GM18526 (cell line): Measurements from ENCODE around the gene UBXN4.

ENCODE experiments used
- POLR2A ChIP-seq: IDR thresholded peaks from 3 replicates; pipeline ENCODE4 v1.6.1; 2011; ENCODE audit not compliant: insufficient read length; ENCODE audit errors: extremely low read depth

UBXN4 gene, protein sequence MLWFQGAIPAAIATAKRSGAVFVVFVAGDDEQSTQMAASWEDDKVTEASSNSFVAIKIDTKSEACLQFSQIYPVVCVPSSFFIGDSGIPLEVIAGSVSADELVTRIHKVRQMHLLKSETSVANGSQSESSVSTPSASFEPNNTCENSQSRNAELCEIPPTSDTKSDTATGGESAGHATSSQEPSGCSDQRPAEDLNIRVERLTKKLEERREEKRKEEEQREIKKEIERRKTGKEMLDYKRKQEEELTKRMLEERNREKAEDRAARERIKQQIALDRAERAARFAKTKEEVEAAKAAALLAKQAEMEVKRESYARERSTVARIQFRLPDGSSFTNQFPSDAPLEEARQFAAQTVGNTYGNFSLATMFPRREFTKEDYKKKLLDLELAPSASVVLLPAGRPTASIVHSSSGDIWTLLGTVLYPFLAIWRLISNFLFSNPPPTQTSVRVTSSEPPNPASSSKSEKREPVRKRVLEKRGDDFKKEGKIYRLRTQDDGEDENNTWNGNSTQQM

GRCh38 chr2:135741395-135742324, at the start of gene UBXN4:
UBXN4 (plus strand) TSS chr2:135741855; CDS start chr2:135741930, 75 bp downstream.
- peak; percentile 82 for TF ChIP-seq POLR2A

- no peak for TF ChIP-seq POLR2A
Observed at GRCh38 chr2:135694711-135695110, 46.9 kb upstream of the UBXN4 start.

GRCh38 chr2:135698838-135699237, 42.8 kb upstream of the UBXN4 start:
- TF ChIP-seq POLR2A = no peak

GRCh38 chr2:135701442-135701841, 40.2 kb upstream of the UBXN4 start:
- TF ChIP-seq POLR2A = no peak

GRCh38 chr2:135703300-135703699, 38.4 kb upstream of the UBXN4 start:
- TF ChIP-seq POLR2A = no peak

- TF ChIP-seq POLR2A = no peak
Observed at GRCh38 chr2:135708159-135708558, 33.5 kb upstream of the UBXN4 start.

GRCh38 chr2:135709992-135710391, 31.7 kb upstream of the UBXN4 start:
- TF ChIP-seq POLR2A = no peak

DNA sequence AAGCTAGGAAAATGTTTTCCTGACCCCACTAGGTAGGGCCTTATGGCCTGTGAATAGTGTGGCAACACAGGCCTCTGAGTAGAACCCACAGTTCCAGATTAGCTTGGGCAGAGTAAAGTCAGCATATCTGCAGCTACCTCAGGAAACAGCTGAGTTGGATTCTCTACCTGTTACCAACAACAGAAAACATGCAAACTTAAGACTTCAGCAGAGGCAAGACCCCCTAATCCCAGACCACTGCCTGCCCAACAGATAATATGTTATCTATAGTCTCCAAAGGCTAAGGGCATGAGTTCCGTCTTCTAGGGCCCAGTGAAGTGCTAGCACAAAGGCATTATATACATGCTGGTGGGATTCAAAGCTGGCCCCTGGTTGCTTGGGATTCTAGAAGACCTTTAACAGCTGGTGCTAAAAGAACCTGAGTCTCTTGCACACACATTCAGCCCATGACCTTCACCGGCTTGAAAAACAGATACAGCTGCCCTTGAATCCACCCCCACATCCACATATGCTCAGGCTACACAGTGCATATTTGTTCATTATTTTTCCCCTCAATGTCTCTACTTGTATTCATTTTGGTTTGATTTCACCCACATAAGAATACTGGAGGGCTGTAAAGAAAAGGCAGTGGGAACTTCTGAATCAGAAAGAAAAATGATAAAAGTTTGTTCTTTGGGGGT, 13.5 kb upstream of the UBXN4 start:
- TF ChIP-seq POLR2A = no peak

DNA sequence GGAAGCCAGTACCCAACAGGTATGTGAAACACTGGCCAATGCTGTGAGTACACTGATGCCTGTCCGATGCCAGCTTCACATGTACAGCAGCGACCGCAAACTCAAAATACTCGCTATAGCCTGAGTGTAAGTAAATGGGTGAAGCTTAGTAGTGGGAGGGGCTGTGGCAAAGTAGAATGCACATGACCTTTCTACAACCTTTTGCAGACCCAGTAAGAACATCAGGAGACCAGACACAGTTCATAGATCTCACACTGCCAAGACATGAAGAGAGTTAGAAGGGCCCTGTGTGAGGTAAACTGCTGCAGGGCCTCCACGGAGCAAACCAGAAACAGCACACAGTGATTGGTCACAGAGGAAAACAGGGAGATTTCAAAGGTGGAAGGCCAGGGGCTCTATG, 9.1 kb upstream of the UBXN4 start:
- no peak for TF ChIP-seq POLR2A

- TF ChIP-seq POLR2A = no peak
Observed at GRCh38 chr2:135733045-135733444, 8.6 kb upstream of the UBXN4 start.

DNA sequence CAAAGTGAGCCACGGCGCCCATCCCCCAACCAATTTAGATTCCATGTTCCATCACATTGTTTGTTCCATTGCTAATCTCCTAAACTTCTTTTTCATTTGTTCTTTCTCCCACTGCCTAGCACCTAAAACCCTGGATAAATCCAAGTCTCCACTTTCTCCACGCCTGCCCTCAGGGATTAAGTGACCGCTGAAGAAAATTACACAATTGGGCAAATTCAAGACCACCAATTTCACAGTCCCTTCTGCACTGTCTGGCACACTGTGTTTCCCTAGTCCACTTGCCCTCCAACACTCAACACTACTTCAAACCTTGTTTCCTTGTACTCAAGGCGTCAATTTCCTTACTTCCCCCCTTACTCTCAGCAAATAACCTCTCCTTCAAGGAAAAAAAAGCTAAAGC, 5.1 kb upstream of the UBXN4 start:
- TF ChIP-seq POLR2A = no peak

GRCh38 chr2:135740206-135740605, 1.4 kb upstream of the UBXN4 start:
- TF ChIP-seq POLR2A = no peak

DNA sequence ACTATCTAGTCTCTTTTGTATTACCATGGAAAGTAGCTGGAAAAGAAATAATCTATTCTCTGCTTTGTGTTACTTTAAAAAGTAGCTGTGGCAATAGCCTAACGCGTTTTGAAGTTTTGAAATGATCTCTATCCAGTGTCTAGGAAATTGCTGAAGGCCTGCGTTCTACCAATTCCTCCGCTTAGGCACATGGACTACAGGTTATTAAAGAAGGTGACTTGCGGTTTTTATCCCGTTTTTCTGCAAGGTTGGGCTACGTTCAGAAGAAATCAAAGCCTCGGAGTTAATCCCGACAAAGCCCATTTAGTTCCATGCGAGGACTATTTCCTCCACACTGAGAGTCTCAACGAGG, 636 bp upstream of the UBXN4 start:
- no peak for TF ChIP-seq POLR2A

GRCh38 chr2:135742325-135742757, 686 bp downstream of the UBXN4 start:
- TF ChIP-seq POLR2A = no peak

DNA sequence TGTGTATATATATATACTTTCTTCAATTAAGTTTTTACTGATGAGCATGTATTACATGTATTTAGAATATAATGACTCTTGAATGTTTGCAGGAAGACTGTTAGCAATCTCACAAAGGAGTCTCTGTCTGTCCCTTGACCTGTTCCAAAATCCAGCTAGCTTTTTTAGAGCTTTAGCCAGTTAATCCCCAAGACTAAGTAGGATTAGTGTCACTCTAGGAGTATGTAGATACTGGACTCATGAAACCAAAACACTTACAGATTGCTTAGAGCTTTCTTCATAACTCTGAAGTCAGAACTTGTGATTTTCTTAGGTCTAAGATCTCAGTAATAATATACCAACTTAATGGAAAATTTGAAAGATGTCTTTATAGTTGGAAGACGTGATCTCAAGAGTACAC, 2.2 kb downstream of the UBXN4 start:
- no peak for TF ChIP-seq POLR2A
